Upper lobe of left lung (tissue), 6 donors: Measurements from ENCODE around the gene RNF130. TPM values are rescaled to one million over a fixed set of nuclear protein-coding genes. Genes with fewer than 3 reads are reported as not detected.

Experiments
- ATAC-seq, 2 donors: fragments of 200-7000 bp; cut with Tn5 transposase; one replicate each; pipeline ENCODE4 v1.9.1; 2022; ENCODE audit warnings: mild to moderate bottlenecking in 2 of 2, moderate library complexity in 2 of 2; ENCODE audit not compliant: low FRiP score in 2 of 2
- DNase-seq, 2 donors: peaks; one replicate each; pipeline ENCODE4 v3.0.0-alpha.2; 2019 to 2020
- H3K27ac ChIP-seq, 4 donors: fragments of 200-600 bp; sonication (generic); one replicate each; pipeline ENCODE4 v1.5.1; 2016 to 2019
- H3K27me3 ChIP-seq, 4 donors: fragments of 200-600 bp; sonication (generic); one replicate each; pipeline ENCODE4 v1.5.1; 2017 to 2019
- H3K36me3 ChIP-seq, 4 donors: fragments of 200-600 bp; sonication (generic); one replicate each; pipeline ENCODE4 v1.5.1; 2016 to 2019
- H3K4me1 ChIP-seq, 4 donors: fragments of 200-600 bp; sonication (generic); one replicate each; pipeline ENCODE4 v1.5.1; 2018 to 2019
- H3K4me3 ChIP-seq, 4 donors: fragments of 200-600 bp; sonication (generic); one replicate each; pipeline ENCODE4 v1.5.1; 2017 to 2019; ENCODE audit warnings: mild to moderate bottlenecking in 2 of 4, moderate library complexity in 1 of 4
- H3K9me3 ChIP-seq, 4 donors: fragments of 200-600 bp; sonication (generic); one replicate each; pipeline ENCODE4 v1.5.1; 2018 to 2019
- EP300 ChIP-seq, 4 donors: sonication (generic); formaldehyde crosslinking; IDR thresholded peaks; one replicate each; pipeline ENCODE4 v1.5.1; 2017; ENCODE audit warnings: antibody characterized with exemption in 4 of 4, control low read depth in 2 of 4
- POLR2A ChIP-seq, 4 donors: fragments of 450-650 bp; IDR thresholded peaks; one replicate each; pipeline ENCODE4 v1.5.1; 2016 to 2017; ENCODE audit warnings: antibody characterized with exemption in 4 of 4, mild to moderate bottlenecking in 2 of 4
- POLR2AphosphoS5 ChIP-seq, 2 donors: sonication (generic); formaldehyde crosslinking; IDR thresholded peaks; one replicate each; pipeline ENCODE4 v1.5.1; 2017; ENCODE audit warnings: antibody characterized with exemption in 2 of 2
- WGBS, 2 donors: methylation state at CpG; one replicate each; pipeline ENCODE4 v1.1.5; 2017 to 2018; 5-methylcytosine and 5-hydroxymethylcytosine counted together
- total RNA-seq, 6 donors: library from RNA; depleted of rRNA in 4 of 6; stranded (reverse); fragments of >200 nt in 4 of 6; gene quantifications; one replicate each; pipeline versions ENCODE4 v1.1.0 to v1.2.1, GENCODE V29; 2016 to 2021
- TF ChIP-seq, protein P1 (sequence below), 6 experiments: fragments of 450-650 bp in 4 of 6; fragments of 200-600 bp in 2 of 6; sonication (generic) in 2 of 6; IDR thresholded peaks; one replicate each; pipeline ENCODE4 v1.5.1; 2016 to 2019; ENCODE audit warnings: antibody characterized with exemption in 6 of 6
- donor health status: DM: no; HTN: no; CAD: no; lungs with moderate emphysema.
- donor health status: DM: no; HTN: yes; CAD: no; lungs with severe emphysema.

Gene RNF130
- total RNA-seq, 6 donors from 2014 or later = 54.5 to 137 (median 98.2) TPM

DNA sequence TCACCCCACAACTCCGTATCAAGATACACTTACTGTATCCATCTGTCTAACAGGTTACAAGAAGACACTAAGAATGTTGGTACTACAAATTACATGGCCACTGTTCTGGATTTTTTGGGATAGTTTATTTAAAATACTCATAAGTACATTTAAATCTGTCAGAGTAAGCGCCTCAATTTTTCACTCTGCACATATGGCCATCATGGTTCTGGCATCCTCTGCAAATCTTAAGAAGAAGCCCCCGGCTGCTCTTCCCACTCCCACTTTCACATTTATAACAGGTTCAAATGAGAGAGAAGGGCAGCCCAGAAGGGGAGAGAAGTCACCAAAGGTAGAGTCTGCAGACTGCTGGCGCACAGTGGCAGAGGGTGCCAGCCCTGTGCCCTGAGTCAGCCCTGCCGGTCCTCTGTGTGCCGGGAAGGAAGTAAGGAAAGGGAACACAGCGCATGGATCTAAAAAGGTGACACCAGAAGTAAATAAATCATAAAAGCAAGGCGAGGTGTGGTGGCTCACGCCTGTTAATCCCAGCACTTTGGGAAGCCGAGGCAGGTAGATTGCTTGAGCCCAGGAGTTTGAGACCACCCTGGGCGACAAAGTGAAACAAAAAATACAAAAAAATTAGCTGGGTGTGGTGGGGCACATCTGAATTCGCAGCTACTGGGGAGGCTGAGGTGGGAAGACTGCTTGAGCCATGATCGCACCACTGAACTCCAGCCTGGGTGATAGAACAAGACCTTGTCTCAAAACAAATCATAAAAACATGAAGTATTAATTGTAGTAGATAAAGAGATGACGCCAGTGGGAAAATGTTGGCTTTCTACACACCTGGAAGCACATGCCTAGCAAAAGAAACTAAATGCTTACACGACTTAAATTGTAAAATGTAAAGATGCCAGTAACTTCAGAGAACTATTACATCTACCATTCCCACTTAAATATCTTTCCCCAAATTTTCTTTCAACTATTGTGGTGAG, 30.0 kb downstream of the RNF130 start:
- Histone ChIP-seq H3K9me3 (no peaks in the 10 kb centered on the region), H3K36me3 (peaks cover 3 to 20% (median 6%) of the 10 kb centered on the region in 4 donors), H3K27ac (no peak overlapping the region), H3K27me3 (no peaks in the 10 kb centered on the region), H3K4me3 (no peak overlapping the region), H3K4me1 (peaks cover 0 to under 1% (median 0%) of the 10 kb centered on the region in 4 donors)
- ATAC-seq (no peak), DNase-seq (peak in 1 of 2 donors; percentile 11)
- 92 to 93% methylated on average over 15 of the region's 15 CpGs for WGBS, 2 donors
- TF ChIP-seq POLR2A (IDR thresholded peaks at IDR 0.05) (no peak), POLR2AphosphoS5 (IDR thresholded peaks at IDR 0.05) (no peak), EP300 (IDR thresholded peaks at IDR 0.05) (no peak)
- TF ChIP-seq, protein P1, sequence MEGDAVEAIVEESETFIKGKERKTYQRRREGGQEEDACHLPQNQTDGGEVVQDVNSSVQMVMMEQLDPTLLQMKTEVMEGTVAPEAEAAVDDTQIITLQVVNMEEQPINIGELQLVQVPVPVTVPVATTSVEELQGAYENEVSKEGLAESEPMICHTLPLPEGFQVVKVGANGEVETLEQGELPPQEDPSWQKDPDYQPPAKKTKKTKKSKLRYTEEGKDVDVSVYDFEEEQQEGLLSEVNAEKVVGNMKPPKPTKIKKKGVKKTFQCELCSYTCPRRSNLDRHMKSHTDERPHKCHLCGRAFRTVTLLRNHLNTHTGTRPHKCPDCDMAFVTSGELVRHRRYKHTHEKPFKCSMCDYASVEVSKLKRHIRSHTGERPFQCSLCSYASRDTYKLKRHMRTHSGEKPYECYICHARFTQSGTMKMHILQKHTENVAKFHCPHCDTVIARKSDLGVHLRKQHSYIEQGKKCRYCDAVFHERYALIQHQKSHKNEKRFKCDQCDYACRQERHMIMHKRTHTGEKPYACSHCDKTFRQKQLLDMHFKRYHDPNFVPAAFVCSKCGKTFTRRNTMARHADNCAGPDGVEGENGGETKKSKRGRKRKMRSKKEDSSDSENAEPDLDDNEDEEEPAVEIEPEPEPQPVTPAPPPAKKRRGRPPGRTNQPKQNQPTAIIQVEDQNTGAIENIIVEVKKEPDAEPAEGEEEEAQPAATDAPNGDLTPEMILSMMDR (IDR thresholded peaks at IDR 0.05) = no peak

DNA sequence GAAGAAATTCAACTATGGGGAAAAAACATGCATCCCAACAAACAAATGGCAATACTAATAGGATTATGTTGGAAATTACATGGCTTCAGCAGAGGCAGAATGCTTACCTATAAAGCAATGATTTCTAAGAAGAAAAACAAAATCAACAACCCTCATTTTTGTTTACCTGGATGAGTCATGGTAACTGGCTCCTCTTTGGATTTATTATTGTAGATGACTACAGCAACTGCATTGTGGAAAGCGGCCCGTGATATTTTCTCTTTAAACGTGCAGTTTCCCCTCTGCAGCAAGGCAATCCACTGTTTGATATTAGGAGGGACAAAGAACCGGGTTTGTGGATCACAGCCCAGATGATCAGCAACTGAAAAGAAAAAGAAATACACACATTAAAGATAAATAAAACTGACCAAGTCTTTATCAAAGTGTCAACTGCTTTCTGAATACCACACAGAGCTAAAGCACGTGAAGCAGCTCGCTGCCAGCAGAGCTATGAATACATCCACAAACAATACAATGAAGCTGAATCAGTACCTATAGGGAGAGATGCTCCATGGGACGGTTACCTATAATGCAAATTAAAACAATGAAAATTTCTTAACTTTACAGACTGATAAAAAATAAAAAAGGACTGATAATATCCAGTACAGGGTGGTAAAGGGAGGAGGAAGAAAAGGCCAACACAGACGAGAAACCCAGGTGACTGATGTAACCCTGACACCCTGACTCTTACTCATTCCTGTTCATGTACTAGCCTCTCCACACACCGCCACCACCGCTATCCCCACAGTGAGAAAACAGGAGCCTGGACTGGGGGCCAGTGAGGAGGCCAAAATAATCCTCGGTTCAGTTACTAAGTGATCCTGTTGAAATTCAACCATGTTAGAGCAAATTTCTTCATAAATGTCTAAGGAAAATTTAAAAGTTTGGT, 31.0 kb downstream of the RNF130 start:
- Histone ChIP-seq H3K27ac (no peak overlapping the region), H3K9me3 (peaks cover 0 to 1% (median under 1%) of the 10 kb centered on the region in 4 donors), H3K27me3 (no peaks in the 10 kb centered on the region), H3K4me3 (no peak overlapping the region), H3K4me1 (no peaks in the 10 kb centered on the region), H3K36me3 (peaks cover 3 to 24% (median 6%) of the 10 kb centered on the region in 4 donors)
- TF ChIP-seq POLR2AphosphoS5 (IDR thresholded peaks at IDR 0.05) = no peak
- TF ChIP-seq EP300 (IDR thresholded peaks at IDR 0.05) = no peak
- TF ChIP-seq, protein P1 (IDR thresholded peaks at IDR 0.05) = no peak
- TF ChIP-seq POLR2A (IDR thresholded peaks at IDR 0.05) = no peak
- ATAC-seq = no peak
- 90 to 91% methylated on average over 11 of the region's 11 CpGs for WGBS, 2 donors
- DNase-seq = no peak

DNA sequence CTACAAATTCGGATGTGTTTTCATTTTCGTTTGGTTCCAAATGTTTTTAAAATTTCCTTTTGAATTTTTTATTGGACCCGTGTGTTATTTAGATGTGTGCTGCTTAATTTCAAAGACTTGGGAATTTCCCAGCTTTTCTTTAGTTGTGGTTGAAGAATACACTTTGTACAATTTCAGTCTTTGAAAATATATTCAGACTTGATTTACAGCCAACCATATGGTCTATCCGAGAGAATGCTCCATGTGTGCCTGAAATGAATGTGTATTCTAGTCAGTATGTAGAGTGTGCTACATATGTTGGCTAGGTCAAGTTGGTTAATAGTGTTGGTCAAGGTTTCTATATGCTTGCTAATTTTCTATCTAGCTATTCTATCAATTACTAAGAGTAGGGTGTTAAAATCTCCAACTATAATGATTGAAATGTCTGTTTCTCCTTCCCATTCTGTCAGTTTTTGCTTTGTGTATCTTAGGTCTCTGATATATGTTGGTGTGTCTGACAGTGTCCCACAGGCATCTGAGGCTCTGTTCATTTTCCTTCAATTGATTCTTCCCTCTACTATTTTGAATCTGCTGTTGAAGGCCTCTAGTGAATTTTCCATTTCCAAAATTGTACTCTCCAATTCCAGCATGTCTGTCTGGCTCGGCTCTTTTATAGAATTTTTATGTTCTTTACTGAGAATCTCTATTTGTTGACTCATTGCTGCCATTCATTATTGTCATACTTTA, 36.2 kb downstream of the RNF130 start:
- Histone ChIP-seq H3K4me3 (no peak overlapping the region), H3K27me3 (no peaks in the 10 kb centered on the region), H3K27ac (no peak overlapping the region), H3K9me3 (peaks cover 0 to 8% (median 2%) of the 10 kb centered on the region in 4 donors), H3K36me3 (peaks cover 4 to 30% (median 8%) of the 10 kb centered on the region in 4 donors), H3K4me1 (no peaks in the 10 kb centered on the region)
- 95 to 98% methylated on average over 5 of the region's 5 CpGs for WGBS, 2 donors
- no peak for DNase-seq
- ATAC-seq = no peak
- no peak for TF ChIP-seq POLR2A (IDR thresholded peaks at IDR 0.05)
- TF ChIP-seq POLR2AphosphoS5 (IDR thresholded peaks at IDR 0.05) = no peak
- TF ChIP-seq, protein P1 (IDR thresholded peaks at IDR 0.05) = no peak
- no peak for TF ChIP-seq EP300 (IDR thresholded peaks at IDR 0.05)

DNA sequence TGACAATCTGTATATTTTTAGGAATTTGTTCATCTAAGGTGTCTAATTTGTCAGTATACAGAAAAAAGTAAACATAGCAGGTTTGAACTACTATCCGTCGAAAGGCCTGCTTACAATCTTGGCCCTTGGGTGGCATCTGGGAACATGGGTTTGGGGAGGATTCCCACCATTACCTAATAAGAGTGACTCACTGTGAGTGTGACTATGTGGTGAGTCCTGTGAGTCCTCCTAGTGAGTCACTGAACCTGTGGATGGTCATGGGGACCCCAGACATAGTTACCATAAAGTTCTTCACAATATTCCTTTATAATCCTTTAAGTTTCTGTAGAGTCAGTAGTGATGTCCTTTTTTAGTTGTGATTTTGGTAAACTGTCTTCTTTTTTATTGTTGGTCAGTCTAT, 37.0 kb downstream of the RNF130 start:
- Histone ChIP-seq H3K9me3 (peaks cover 0 to 8% (median 2%) of the 10 kb centered on the region in 4 donors), H3K27me3 (no peaks in the 10 kb centered on the region), H3K27ac (no peak overlapping the region), H3K4me3 (no peak overlapping the region), H3K36me3 (peaks cover 4 to 22% (median 8%) of the 10 kb centered on the region in 4 donors), H3K4me1 (no peaks in the 10 kb centered on the region)
- WGBS, 2 donors = 95 to 96% methylated on average over 2 of the region's 2 CpGs
- ATAC-seq (no peak), DNase-seq (no peak)
- TF ChIP-seq POLR2A (IDR thresholded peaks at IDR 0.05) = no peak
- TF ChIP-seq, protein P1 (IDR thresholded peaks at IDR 0.05) = no peak
- no peak for TF ChIP-seq POLR2AphosphoS5 (IDR thresholded peaks at IDR 0.05)
- no peak for TF ChIP-seq EP300 (IDR thresholded peaks at IDR 0.05)
